ENCODE measurements around the gene GPD2.

Gene GPD2

GRCh38 chr2:156434461-156435291 lies 1.5 kb upstream of the GPD2 start:
- POLR2A ChIA-PET, result interaction anchor here (1.0 kb wide), 2 partner anchors 92 to 101 kb away, joined by 3 to 5 read pairs; no protein-coding TSS in a partner anchor
- Histone ChIP-seq H3K27ac (ENCODE audit: extremely low read depth, low read depth, low read length) (no peak overlapping the region), H3K9me3 (ENCODE audit: control insufficient read depth, insufficient read depth, low read depth, low read length) (no peaks in the 10 kb centered on the region), H3K4me3 (ENCODE audit: low read depth, low read length) (no peak overlapping the region), H3K36me3 (ENCODE audit: control insufficient read depth in 2 of 2, insufficient read depth in 1 of 2, low read length in 2 of 2) (no peaks in the 10 kb centered on the region), H3K4me1 (ENCODE audit: control insufficient read depth, insufficient read depth, low read length) (no peaks in the 10 kb centered on the region; the same call in 1 of the 2 replicates)
- TF ChIP-seq ZNF670 (tag by site-specific recombination; IDR thresholded peaks at IDR 0.05; ENCODE audit: low read depth) (no peak), ZNF830 (tag by site-specific recombination; IDR thresholded peaks at IDR 0.05; ENCODE audit: low read depth) (no peak), ELK4 (IDR thresholded peaks at IDR 0.05; ENCODE audit: borderline replicate concordance, low read depth, low read length) (no peak), GLIS1 (tag by site-specific recombination; IDR thresholded peaks at IDR 0.05) (no peak), ZNF621 (tag by site-specific recombination; IDR thresholded peaks at IDR 0.05) (no peak), ZNF544 (tag by site-specific recombination; IDR thresholded peaks at IDR 0.05) (no peak), ZNF571 (tag by site-specific recombination; IDR thresholded peaks at IDR 0.05) (no peak), ZFP69B (tag by site-specific recombination; IDR thresholded peaks at IDR 0.05) (no peak), ZNF311 (tag by site-specific recombination; IDR thresholded peaks at IDR 0.05; ENCODE audit: borderline replicate concordance) (no peak), ZNF585B (tag by site-specific recombination; IDR thresholded peaks at IDR 0.05) (no peak), RBAK (tag by site-specific recombination; IDR thresholded peaks at IDR 0.05) (no peak), ZNF555 (tag by site-specific recombination; conservative IDR thresholded peaks at IDR 0.05) (no peak), KLF9 (tag by site-specific recombination; IDR thresholded peaks at IDR 0.05; ENCODE audit: low read depth) (no peak), PRDM6 (tag by site-specific recombination; IDR thresholded peaks at IDR 0.05) (no peak)
- CTCF ChIA-PET, result interaction anchor here (1.0 kb wide), 1 partner anchor 27 kb away, joined by 3 read pairs; no protein-coding TSS in a partner anchor

- Histone ChIP-seq H3K4me1 (ENCODE audit: control insufficient read depth, insufficient read depth, low read length) (no peaks in the 10 kb centered on the region; the same call in 1 of the 2 replicates), H3K4me3 (ENCODE audit: low read depth, low read length) (peak overlapping the region; percentile 68), H3K9me3 (ENCODE audit: control insufficient read depth, insufficient read depth, low read depth, low read length) (no peaks in the 10 kb centered on the region), H3K27ac (ENCODE audit: extremely low read depth, low read depth, low read length) (peak overlapping the region; percentile 96), H3K36me3 (ENCODE audit: control insufficient read depth in 2 of 2, insufficient read depth in 1 of 2, low read length in 2 of 2) (no peaks in the 10 kb centered on the region)
- POLR2A ChIA-PET, result interaction anchor here (1.0 kb wide), 2 partner anchors 93 to 101 kb away, joined by 3 to 5 read pairs; no protein-coding TSS in a partner anchor
- CTCF ChIA-PET, result no interaction called here
- no peak for TF ChIP-seq ZNF133 (tag by site-specific recombination; IDR thresholded peaks at IDR 0.05)
- no peak for TF ChIP-seq ZNF426 (tag by site-specific recombination; IDR thresholded peaks at IDR 0.05)
- TF ChIP-seq ZNF585B (tag by site-specific recombination; IDR thresholded peaks at IDR 0.05), result no peak
- no peak for TF ChIP-seq ZNF701 (tag by site-specific recombination; IDR thresholded peaks at IDR 0.05)
- TF ChIP-seq GLI2 (tag by site-specific recombination; IDR thresholded peaks at IDR 0.05; ENCODE audit: borderline replicate concordance, low read depth), result no peak
- peak; percentile 93 for TF ChIP-seq GLIS1 (tag by site-specific recombination; IDR thresholded peaks at IDR 0.05)
- TF ChIP-seq TRIM28 (IDR thresholded peaks at IDR 0.05; ENCODE audit: borderline replicate concordance, low read length), result no peak
- no peak for TF ChIP-seq ZNF404 (tag by site-specific recombination; IDR thresholded peaks at IDR 0.05)
- TF ChIP-seq ZBTB44 (tag by site-specific recombination; IDR thresholded peaks at IDR 0.05), result no peak
- TF ChIP-seq SP2 (tag by site-specific recombination; IDR thresholded peaks at IDR 0.05), result no peak
- TF ChIP-seq TCF7L2 (IDR thresholded peaks at IDR 0.05; ENCODE audit: borderline replicate concordance, low read depth, low read length), result no peak
- no peak for TF ChIP-seq ZBTB11 (tag by site-specific recombination; conservative IDR thresholded peaks at IDR 0.05; ENCODE audit: low read depth)
- TF ChIP-seq SALL2 (tag by site-specific recombination; IDR thresholded peaks at IDR 0.05; ENCODE audit: borderline replicate concordance), result no peak
- no peak for TF ChIP-seq ZNF24 (tag by site-specific recombination; IDR thresholded peaks at IDR 0.05)
- no peak for TF ChIP-seq ZNF530 (tag by site-specific recombination; IDR thresholded peaks at IDR 0.05; ENCODE audit: low read depth)
- TF ChIP-seq SCRT1 (tag by site-specific recombination; IDR thresholded peaks at IDR 0.05; ENCODE audit: borderline replicate concordance), result peak; percentile 62; the same call in 1 of the 2 replicates
These were observed 822 bp upstream of the GPD2 start for GRCh38 chr2:156435396-156435717.
